ENCODE data around the gene CRBN. TPM values are rescaled to one million over a fixed set of nuclear protein-coding genes. Genes with fewer than 3 reads are reported as not detected.
A peak's percentile ranks its signal among the peaks of the same experiment; 100 is the strongest.

CRBN gene
- total RNA-seq, 4 donors from 2014 or later, result 56.1 to 205 (median 124) TPM

DNA sequence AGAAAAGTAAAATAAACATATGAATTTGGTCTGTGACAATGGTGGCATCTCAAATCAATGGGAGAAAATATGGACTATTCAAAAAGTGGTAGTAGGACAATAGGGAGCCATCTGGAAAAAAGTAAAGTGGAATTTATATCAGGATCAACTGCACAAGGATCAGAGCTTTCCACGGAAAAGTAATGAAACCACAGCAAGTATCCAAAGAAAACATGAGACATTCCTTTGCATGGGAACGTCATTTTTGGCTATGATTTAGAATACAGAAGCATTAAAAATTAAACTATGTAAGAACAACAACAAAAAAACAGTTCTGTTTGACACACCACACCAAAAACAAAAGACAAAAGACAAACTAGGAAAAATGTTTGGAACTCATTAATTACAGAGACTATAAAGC is 18.7 kb downstream of the CRBN start:
- TF ChIP-seq POLR2AphosphoS5 (IDR thresholded peaks at IDR 0.05), result no peak
- no peak for TF ChIP-seq POLR2A (IDR thresholded peaks at IDR 0.05)
- TF ChIP-seq EP300 (IDR thresholded peaks at IDR 0.05), result no peak
- TF ChIP-seq, protein P1, sequence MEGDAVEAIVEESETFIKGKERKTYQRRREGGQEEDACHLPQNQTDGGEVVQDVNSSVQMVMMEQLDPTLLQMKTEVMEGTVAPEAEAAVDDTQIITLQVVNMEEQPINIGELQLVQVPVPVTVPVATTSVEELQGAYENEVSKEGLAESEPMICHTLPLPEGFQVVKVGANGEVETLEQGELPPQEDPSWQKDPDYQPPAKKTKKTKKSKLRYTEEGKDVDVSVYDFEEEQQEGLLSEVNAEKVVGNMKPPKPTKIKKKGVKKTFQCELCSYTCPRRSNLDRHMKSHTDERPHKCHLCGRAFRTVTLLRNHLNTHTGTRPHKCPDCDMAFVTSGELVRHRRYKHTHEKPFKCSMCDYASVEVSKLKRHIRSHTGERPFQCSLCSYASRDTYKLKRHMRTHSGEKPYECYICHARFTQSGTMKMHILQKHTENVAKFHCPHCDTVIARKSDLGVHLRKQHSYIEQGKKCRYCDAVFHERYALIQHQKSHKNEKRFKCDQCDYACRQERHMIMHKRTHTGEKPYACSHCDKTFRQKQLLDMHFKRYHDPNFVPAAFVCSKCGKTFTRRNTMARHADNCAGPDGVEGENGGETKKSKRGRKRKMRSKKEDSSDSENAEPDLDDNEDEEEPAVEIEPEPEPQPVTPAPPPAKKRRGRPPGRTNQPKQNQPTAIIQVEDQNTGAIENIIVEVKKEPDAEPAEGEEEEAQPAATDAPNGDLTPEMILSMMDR (IDR thresholded peaks at IDR 0.05), result no peak
- Histone ChIP-seq H3K36me3 (peaks cover 19 to 100% of the 10 kb centered on the region in 2 donors), H3K4me3 (no peak overlapping the region), H3K9me3 (no peaks in the 10 kb centered on the region), H3K27ac (peak overlapping the region in 1 of 4 donors; percentile 17), H3K27me3 (no peaks in the 10 kb centered on the region), H3K4me1 (peaks cover 0 to 19% (median 0%) of the 10 kb centered on the region in 3 donors)
- 45 to 54% methylated on average over 2 of the region's 2 CpGs for WGBS, 2 donors (ENCODE audit: low coverage in 1 of 2)
- ATAC-seq, result no peak

DNA sequence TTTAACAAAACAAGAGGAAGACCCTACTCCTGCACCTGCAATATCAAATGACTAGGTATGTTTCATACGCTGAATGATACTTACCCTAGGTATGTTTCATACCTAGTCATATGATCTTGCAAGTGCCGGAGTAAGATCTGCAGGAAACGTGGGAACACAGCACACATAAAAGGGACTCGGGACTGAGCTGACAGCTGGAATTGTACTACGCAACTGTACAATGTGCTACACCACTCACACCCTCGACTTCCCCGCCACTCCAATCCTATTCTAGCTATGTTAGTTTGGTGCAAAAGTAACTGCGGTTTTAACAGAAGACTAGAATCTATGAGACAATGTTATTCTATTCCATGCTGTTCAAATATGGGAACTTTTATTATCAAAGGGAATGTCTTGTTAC is 22.0 kb downstream of the CRBN start:
- WGBS, 2 donors (ENCODE audit: low coverage in 1 of 2), result 83 to 89% methylated on average over 8 of the region's 8 CpGs
- no peaks in the 10 kb centered on the region for H3K27me3 ChIP-seq
- no peak overlapping the region for H3K4me3 ChIP-seq
- H3K36me3 ChIP-seq, result peaks cover 6 to 98% of the 10 kb centered on the region in 2 donors
- no peaks in the 10 kb centered on the region for H3K9me3 ChIP-seq
- H3K27ac ChIP-seq, result no peak overlapping the region
- TF ChIP-seq POLR2A (IDR thresholded peaks at IDR 0.05) (no peak), POLR2AphosphoS5 (IDR thresholded peaks at IDR 0.05) (no peak), EP300 (IDR thresholded peaks at IDR 0.05) (no peak)
- TF ChIP-seq, protein P1 (IDR thresholded peaks at IDR 0.05), result no peak
- no peak for ATAC-seq
- peaks cover 0 to 19% (median 0%) of the 10 kb centered on the region in 3 donors for H3K4me1 ChIP-seq

GRCh38 chr3:3154879-3155610 is 24.4 kb downstream of the CRBN start:
- Histone ChIP-seq H3K4me1 (peaks cover 0 to 5% (median 0%) of the 10 kb centered on the region in 3 donors), H3K27me3 (no peaks in the 10 kb centered on the region), H3K9me3 (no peaks in the 10 kb centered on the region), H3K36me3 (peaks cover 9 to 98% of the 10 kb centered on the region in 2 donors), H3K4me3 (no peak overlapping the region), H3K27ac (no peak overlapping the region)
- WGBS, 2 donors (ENCODE audit: low coverage in 1 of 2), result 93 to 95% methylated on average over 5 of the region's 5 CpGs
- ATAC-seq, result no peak
- TF ChIP-seq POLR2AphosphoS5 (IDR thresholded peaks at IDR 0.05) (no peak), POLR2A (IDR thresholded peaks at IDR 0.05) (no peak), EP300 (IDR thresholded peaks at IDR 0.05) (no peak)
- TF ChIP-seq, protein P1 (IDR thresholded peaks at IDR 0.05), result no peak

DNA sequence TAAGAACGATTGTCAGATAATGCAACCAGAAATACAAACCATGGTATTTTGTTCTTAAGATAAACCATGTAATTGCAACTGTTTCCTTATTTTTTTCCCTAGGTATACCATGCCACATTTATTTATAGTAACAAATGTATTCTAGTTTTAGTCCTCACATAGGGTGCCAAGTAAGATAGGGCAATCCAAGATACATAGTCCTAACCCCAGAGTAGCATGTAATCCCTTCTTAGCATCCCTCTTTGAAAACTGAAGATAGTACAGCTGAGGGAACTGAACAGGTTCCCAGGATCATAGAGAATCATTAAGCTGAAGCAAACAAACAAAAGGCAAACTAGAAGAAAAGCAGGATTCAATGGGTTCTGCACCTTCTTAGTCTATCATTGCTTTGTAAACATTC is 28.0 kb downstream of the CRBN start:
- Histone ChIP-seq H3K4me3 (no peak overlapping the region), H3K4me1 (peaks cover 0 to 5% (median 0%) of the 10 kb centered on the region in 3 donors), H3K27me3 (no peaks in the 10 kb centered on the region), H3K36me3 (peaks cover 8 to 98% of the 10 kb centered on the region in 2 donors), H3K27ac (no peak overlapping the region), H3K9me3 (no peaks in the 10 kb centered on the region)
- no peak for ATAC-seq
- TF ChIP-seq, protein P1 (IDR thresholded peaks at IDR 0.05), result no peak
- no peak for TF ChIP-seq EP300 (IDR thresholded peaks at IDR 0.05)
- TF ChIP-seq POLR2A (IDR thresholded peaks at IDR 0.05), result no peak
- no peak for TF ChIP-seq POLR2AphosphoS5 (IDR thresholded peaks at IDR 0.05)
- WGBS, 2 donors (ENCODE audit: low coverage in 1 of 2), result 20 to 39% methylated on average over 1 of the region's 1 CpG

- Histone ChIP-seq H3K27ac (no peak overlapping the region), H3K36me3 (peaks cover 9 to 98% of the 10 kb centered on the region in 2 donors), H3K27me3 (no peaks in the 10 kb centered on the region), H3K9me3 (no peaks in the 10 kb centered on the region), H3K4me1 (peaks cover 0 to 5% (median 0%) of the 10 kb centered on the region in 3 donors), H3K4me3 (no peak overlapping the region)
- TF ChIP-seq POLR2AphosphoS5 (IDR thresholded peaks at IDR 0.05) (no peak), EP300 (IDR thresholded peaks at IDR 0.05) (no peak), POLR2A (IDR thresholded peaks at IDR 0.05) (no peak)
- TF ChIP-seq, protein P1 (IDR thresholded peaks at IDR 0.05), result no peak
- no peak for ATAC-seq
- WGBS, 2 donors (ENCODE audit: low coverage in 1 of 2), result 64 to 65% methylated on average over 1 of the region's 1 CpG
Observed at GRCh38 chr3:3149560-3149959, 29.9 kb downstream of the CRBN start.
